Neural cell (in vitro differentiated cells): ENCODE results near the gene ARHGAP45. TPM values are rescaled to one million over a fixed set of nuclear protein-coding genes. Genes with fewer than 3 reads are reported as not detected.
"Not testable (repeated sequence)": the region's sequence is repeated elsewhere in the genome, so short reads cannot be mapped to it uniquely, and the experiment has no call there.

Experiments used
- H2AFZ ChIP-seq: fragments of 200-600, 300-800 bp; sonication (generic), shearing (Covaris generic); 2 replicates; pipeline ENCODE4 v1.6.0; 2014; ENCODE audit warnings: low read depth, mild to moderate bottlenecking, antibody characterized with exemption, low read length, moderate library complexity
- H3F3A ChIP-seq: fragments of 200-600 bp; shearing (Covaris generic); 2 replicates; pipeline ENCODE4 v1.6.1; 2016; ENCODE audit warnings: mild to moderate bottlenecking, moderate library complexity, mixed read lengths, antibody characterized with exemption, low read length; ENCODE audit not compliant: insufficient read depth, poor library complexity, severe bottlenecking
- H3K27ac ChIP-seq: fragments of 200-600, 300-800 bp; sonication (generic), shearing (Covaris generic); 2 replicates; pipeline ENCODE4 v1.5.1; 2014; ENCODE audit warnings: mild to moderate bottlenecking, low read length, moderate library complexity
- H3K27me3 ChIP-seq: fragments of 300-800, 200-600 bp; sonication (generic), shearing (Covaris generic); 2 replicates; pipeline ENCODE4 v1.6.0; 2014; ENCODE audit warnings: mild to moderate bottlenecking, low read depth, low read length, moderate library complexity; ENCODE audit not compliant: insufficient read depth
- H3K36me3 ChIP-seq: fragments of 300-800, 200-600 bp; sonication (generic), shearing (Covaris generic); 2 replicates; pipeline ENCODE4 v1.5.1; 2014; ENCODE audit warnings: mild to moderate bottlenecking, antibody characterized with exemption, low read length, moderate library complexity; ENCODE audit not compliant: insufficient read depth
- H3K4me2 ChIP-seq: fragments of 300-800, 200-600 bp; sonication (generic), shearing (Covaris generic); 2 replicates; pipeline ENCODE4 v1.6.0; 2014; ENCODE audit warnings: mild to moderate bottlenecking, low read length
- H3K4me3 ChIP-seq: fragments of 300-800, 200-600 bp; sonication (generic), shearing (Covaris generic); 2 replicates; pipeline ENCODE4 v1.5.1; 2014; ENCODE audit warnings: mild to moderate bottlenecking, low read length, moderate library complexity
- H3K79me2 ChIP-seq: fragments of 200-600 bp; shearing (Covaris generic); replicated peaks from 2 replicates; pipeline ENCODE4 v1.6.0; 2014; ENCODE audit warnings: mild to moderate bottlenecking, low read length, moderate library complexity; ENCODE audit not compliant: insufficient read depth
- H3K9ac ChIP-seq: fragments of 300-800, 200-600 bp; sonication (generic), shearing (Covaris generic); 2 replicates; pipeline ENCODE4 v1.6.1; 2016; ENCODE audit warnings: mild to moderate bottlenecking, low read length, mixed read lengths
- H3K9me2 ChIP-seq: fragments of 200-600 bp; shearing (Covaris generic); 2 replicates; pipeline ENCODE4 v1.6.1; 2016; ENCODE audit warnings: mild to moderate bottlenecking, low read length, mixed read lengths; ENCODE audit not compliant: insufficient read depth
- H3K9me3 ChIP-seq: fragments of 200-600, 300-800 bp; sonication (generic), shearing (Covaris generic); 2 replicates; pipeline ENCODE4 v1.6.1; 2016; ENCODE audit warnings: mild to moderate bottlenecking, mixed run types, low read length, moderate library complexity, mixed read lengths
- H4K20me1 ChIP-seq: fragments of 200-600 bp; shearing (Covaris generic); 2 replicates; pipeline ENCODE4 v1.6.1; 2016; ENCODE audit warnings: mild to moderate bottlenecking, mixed run types; ENCODE audit not compliant: insufficient read depth
- EP300 ChIP-seq: fragments of 450-650 bp; conservative IDR thresholded peaks from 2 replicates; pipeline ENCODE4 v1.6.1; 2014; ENCODE audit warnings: antibody characterized with exemption, mild to moderate bottlenecking, moderate library complexity; ENCODE audit not compliant: poor library complexity, severe bottlenecking
- EZH2 ChIP-seq: fragments of 200-600, 300-800 bp; shearing (Covaris generic), sonication (generic); IDR thresholded peaks from 2 replicates; pipeline ENCODE4 v1.6.1; 2014; ENCODE audit warnings: antibody characterized with exemption, low read length, borderline replicate concordance, mild to moderate bottlenecking; ENCODE audit not compliant: insufficient read depth, poor library complexity, severe bottlenecking
- MXI1 ChIP-seq: fragments of 450-650 bp; conservative IDR thresholded peaks from 2 replicates; pipeline ENCODE4 v1.6.1; 2014; ENCODE audit warnings: antibody characterized with exemption, mild to moderate bottlenecking; ENCODE audit not compliant: poor library complexity, severe bottlenecking
- POLR2AphosphoS5 ChIP-seq: IDR thresholded peaks from 2 replicates; pipeline ENCODE4 v1.6.1; 2012
- RAD21 ChIP-seq: fragments of 450-650 bp; conservative IDR thresholded peaks from 2 replicates; pipeline ENCODE4 v1.6.1; 2014; ENCODE audit warnings: antibody characterized with exemption, mild to moderate bottlenecking, moderate library complexity
- SMC3 ChIP-seq: fragments of 450-650 bp; conservative IDR thresholded peaks from 2 replicates; pipeline ENCODE4 v1.6.1; 2014; ENCODE audit warnings: antibody characterized with exemption, mild to moderate bottlenecking, moderate library complexity; ENCODE audit not compliant: poor library complexity
- TAF1 ChIP-seq: IDR thresholded peaks from 2 replicates; pipeline ENCODE4 v1.6.1; 2012; ENCODE audit warnings: low read depth
- polyA plus RNA-seq: library from polyadenylated mRNA; depleted of rRNA; stranded (reverse); fragments of >200 nt; gene quantifications from 2 replicates; pipeline ENCODE4 v1.2.3, GENCODE V29; 2014
- TF ChIP-seq, protein P1 (sequence below): fragments of 450-650 bp; IDR thresholded peaks from 2 replicates; pipeline ENCODE4 v1.5.1; 2014; ENCODE audit warnings: antibody characterized with exemption, mild to moderate bottlenecking, moderate library complexity; ENCODE audit not compliant: poor library complexity, severe bottlenecking
- TF ChIP-seq, protein P2 (sequence below): IDR thresholded peaks from 2 replicates; pipeline ENCODE4 v1.6.1; 2012; ENCODE audit warnings: borderline replicate concordance

The ARHGAP45 gene
- polyA plus RNA-seq, 1 donor from 2014 or later, result 3.3 TPM

DNA sequence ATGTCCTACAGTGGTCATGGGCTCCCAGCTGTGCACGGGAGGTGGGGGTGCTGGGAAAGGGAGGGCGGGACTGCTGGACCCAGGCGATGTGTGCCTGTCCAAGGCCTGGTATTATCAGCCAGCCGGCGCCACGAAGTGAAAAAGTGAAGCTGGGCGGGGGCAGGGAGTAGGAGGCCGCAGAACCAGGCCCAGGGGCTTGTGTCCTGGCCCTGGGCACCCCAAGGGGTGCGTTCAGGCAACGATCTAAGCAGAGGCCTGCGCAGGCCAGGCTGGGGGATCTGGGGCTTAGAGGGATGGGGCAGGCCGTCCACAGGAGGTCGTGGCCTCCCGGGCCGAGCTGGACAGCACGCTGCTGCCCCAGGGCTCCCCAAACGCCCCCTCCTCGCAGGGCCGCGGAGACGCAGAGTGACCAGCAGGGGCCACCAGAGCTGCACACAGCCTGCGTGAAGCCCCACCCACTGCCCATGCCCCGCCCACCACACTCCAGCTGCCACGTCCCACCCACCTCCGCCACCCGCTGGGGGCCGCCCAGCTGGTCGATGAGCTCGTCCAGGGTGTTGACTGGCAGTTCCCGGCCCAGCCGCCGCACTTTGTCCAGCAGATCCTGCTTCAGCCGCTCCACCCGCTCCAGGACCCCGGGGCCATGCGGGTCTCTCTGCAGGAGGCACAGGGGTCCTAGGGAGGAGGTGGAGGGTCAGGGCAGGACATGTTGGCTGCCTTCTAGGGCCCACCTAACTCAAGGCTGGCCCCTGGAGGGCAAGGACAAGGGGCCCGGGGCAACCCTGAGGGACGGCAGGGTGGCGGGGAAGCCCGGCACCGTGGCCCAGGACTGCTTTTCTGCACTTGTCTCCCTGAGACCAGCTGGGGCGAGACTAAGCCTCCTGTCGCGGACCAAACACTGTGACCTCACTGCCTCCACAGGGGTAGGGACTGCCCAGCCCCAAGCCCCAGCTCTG is 46.3 kb downstream of the ARHGAP45 start:
- Histone ChIP-seq H3K9me2 (no peaks in the 10 kb centered on the region), H3K4me2 (no peak overlapping the region), H4K20me1 (no peaks in the 10 kb centered on the region), H3K27ac (no peak overlapping the region), H3F3A (no peaks in the 10 kb centered on the region), H3K27me3 (no peaks in the 10 kb centered on the region), H3K4me3 (no peak overlapping the region), H2AFZ (no peak overlapping the region), H3K9ac (no peak overlapping the region), H3K36me3 (no peaks in the 10 kb centered on the region), H3K9me3 (no peaks in the 10 kb centered on the region), H3K79me2 (no peaks in the 10 kb centered on the region)
- TF ChIP-seq RAD21, result no peak
- TF ChIP-seq EP300, result no peak
- TF ChIP-seq, protein P1, sequence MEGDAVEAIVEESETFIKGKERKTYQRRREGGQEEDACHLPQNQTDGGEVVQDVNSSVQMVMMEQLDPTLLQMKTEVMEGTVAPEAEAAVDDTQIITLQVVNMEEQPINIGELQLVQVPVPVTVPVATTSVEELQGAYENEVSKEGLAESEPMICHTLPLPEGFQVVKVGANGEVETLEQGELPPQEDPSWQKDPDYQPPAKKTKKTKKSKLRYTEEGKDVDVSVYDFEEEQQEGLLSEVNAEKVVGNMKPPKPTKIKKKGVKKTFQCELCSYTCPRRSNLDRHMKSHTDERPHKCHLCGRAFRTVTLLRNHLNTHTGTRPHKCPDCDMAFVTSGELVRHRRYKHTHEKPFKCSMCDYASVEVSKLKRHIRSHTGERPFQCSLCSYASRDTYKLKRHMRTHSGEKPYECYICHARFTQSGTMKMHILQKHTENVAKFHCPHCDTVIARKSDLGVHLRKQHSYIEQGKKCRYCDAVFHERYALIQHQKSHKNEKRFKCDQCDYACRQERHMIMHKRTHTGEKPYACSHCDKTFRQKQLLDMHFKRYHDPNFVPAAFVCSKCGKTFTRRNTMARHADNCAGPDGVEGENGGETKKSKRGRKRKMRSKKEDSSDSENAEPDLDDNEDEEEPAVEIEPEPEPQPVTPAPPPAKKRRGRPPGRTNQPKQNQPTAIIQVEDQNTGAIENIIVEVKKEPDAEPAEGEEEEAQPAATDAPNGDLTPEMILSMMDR, result peak; percentile 41

DNA sequence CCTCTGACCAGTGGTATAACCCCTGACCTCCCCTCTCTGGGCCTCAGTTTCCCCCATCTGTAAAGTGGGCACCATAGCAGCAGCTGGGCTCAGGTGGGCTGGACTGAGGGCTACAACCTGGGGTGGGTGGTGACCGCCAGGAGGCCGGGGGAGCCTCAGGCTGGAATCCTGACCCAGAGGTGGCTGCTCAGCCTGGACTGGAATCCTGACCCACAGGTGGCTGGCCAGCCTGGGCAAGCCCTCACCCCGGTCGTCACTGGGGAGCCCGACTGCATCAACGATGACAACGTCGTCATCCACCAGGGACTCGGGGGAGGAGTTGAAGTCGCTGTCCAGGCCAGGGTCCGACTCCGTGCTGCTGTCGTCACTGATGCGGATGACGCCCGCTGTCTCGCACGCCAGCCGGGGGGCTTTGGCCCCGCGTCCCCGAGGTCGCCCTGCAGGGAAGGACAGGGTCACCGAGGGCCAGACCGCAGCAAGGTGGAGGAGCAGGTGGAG is 47.1 kb downstream of the ARHGAP45 start:
- Histone ChIP-seq H2AFZ (no peak overlapping the region), H3K79me2 (no peaks in the 10 kb centered on the region), H3F3A (no peaks in the 10 kb centered on the region), H3K36me3 (no peaks in the 10 kb centered on the region), H3K9me2 (no peaks in the 10 kb centered on the region), H3K9me3 (no peaks in the 10 kb centered on the region), H3K27ac (no peak overlapping the region), H4K20me1 (no peaks in the 10 kb centered on the region), H3K4me3 (no peak overlapping the region), H3K9ac (no peak overlapping the region), H3K4me2 (no peak overlapping the region), H3K27me3 (no peaks in the 10 kb centered on the region)
- TF ChIP-seq SMC3 (no peak), EP300 (no peak), TAF1 (no peak), MXI1 (no peak), RAD21 (no peak), EZH2 (no peak), POLR2AphosphoS5 (no peak)
- TF ChIP-seq, protein P2, sequence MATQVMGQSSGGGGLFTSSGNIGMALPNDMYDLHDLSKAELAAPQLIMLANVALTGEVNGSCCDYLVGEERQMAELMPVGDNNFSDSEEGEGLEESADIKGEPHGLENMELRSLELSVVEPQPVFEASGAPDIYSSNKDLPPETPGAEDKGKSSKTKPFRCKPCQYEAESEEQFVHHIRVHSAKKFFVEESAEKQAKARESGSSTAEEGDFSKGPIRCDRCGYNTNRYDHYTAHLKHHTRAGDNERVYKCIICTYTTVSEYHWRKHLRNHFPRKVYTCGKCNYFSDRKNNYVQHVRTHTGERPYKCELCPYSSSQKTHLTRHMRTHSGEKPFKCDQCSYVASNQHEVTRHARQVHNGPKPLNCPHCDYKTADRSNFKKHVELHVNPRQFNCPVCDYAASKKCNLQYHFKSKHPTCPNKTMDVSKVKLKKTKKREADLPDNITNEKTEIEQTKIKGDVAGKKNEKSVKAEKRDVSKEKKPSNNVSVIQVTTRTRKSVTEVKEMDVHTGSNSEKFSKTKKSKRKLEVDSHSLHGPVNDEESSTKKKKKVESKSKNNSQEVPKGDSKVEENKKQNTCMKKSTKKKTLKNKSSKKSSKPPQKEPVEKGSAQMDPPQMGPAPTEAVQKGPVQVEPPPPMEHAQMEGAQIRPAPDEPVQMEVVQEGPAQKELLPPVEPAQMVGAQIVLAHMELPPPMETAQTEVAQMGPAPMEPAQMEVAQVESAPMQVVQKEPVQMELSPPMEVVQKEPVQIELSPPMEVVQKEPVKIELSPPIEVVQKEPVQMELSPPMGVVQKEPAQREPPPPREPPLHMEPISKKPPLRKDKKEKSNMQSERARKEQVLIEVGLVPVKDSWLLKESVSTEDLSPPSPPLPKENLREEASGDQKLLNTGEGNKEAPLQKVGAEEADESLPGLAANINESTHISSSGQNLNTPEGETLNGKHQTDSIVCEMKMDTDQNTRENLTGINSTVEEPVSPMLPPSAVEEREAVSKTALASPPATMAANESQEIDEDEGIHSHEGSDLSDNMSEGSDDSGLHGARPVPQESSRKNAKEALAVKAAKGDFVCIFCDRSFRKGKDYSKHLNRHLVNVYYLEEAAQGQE, result no peak
- TF ChIP-seq, protein P1, result no peak

DNA sequence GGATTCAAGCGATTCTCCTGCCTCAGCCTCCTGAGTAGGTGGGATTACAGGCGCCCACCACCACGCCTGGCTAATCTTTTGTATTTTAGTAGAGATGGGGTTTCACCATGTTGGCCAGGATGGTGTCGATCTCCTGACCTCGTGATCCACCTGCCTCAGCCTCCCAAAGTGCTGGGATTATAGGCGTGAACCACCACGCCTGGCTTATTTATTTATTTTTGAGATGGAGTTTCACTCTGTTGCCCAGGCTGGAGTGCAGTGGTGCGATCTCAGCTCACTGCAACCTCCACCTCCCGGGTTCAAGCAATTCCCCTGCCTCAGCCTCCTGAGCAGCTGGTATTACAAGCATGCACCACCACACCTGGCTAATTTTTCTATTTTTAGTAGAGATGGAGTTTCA is 47.8 kb downstream of the ARHGAP45 start:
- H3K4me3 ChIP-seq, H3K27ac ChIP-seq, H3K36me3 ChIP-seq, H3K9me2 ChIP-seq, H3K9me3 ChIP-seq, H4K20me1 ChIP-seq, H3F3A ChIP-seq, H2AFZ ChIP-seq, H3K4me2 ChIP-seq, H3K27me3 ChIP-seq, H3K79me2 ChIP-seq, H3K9ac ChIP-seq: not testable (repeated sequence)
